ENCODE data around the gene HDAC4.

DNA sequence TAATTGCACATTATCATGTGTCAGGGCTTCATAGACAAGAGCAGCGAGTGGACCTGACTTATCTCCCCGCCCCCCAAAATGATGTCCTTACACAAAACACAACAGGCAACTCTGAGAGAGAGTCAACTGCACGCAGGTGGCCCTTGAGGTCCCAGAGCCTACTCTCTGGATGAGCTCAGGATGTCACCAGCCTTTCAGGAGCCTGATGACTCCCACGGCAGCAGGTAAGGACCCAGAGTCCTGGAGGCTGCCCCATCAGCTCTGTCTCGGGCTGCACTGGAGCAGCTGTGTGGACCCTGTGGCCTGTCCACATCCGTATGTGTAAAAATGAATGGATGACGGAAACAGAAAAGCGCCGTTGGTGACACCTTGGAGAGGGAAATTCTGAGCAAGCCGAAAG lies 130.9 kb downstream of the HDAC4 start:
- TF ChIP-seq, protein P1, sequence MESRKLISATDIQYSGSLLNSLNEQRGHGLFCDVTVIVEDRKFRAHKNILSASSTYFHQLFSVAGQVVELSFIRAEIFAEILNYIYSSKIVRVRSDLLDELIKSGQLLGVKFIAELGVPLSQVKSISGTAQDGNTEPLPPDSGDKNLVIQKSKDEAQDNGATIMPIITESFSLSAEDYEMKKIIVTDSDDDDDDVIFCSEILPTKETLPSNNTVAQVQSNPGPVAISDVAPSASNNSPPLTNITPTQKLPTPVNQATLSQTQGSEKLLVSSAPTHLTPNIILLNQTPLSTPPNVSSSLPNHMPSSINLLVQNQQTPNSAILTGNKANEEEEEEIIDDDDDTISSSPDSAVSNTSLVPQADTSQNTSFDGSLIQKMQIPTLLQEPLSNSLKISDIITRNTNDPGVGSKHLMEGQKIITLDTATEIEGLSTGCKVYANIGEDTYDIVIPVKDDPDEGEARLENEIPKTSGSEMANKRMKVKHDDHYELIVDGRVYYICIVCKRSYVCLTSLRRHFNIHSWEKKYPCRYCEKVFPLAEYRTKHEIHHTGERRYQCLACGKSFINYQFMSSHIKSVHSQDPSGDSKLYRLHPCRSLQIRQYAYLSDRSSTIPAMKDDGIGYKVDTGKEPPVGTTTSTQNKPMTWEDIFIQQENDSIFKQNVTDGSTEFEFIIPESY (IDR thresholded peaks at IDR 0.05; ENCODE audit: extremely low read depth, insufficient replicate concordance, low read length): no peak
- no peak for TF ChIP-seq EZH2 (IDR thresholded peaks at IDR 0.05)
- TF ChIP-seq, protein P2, sequence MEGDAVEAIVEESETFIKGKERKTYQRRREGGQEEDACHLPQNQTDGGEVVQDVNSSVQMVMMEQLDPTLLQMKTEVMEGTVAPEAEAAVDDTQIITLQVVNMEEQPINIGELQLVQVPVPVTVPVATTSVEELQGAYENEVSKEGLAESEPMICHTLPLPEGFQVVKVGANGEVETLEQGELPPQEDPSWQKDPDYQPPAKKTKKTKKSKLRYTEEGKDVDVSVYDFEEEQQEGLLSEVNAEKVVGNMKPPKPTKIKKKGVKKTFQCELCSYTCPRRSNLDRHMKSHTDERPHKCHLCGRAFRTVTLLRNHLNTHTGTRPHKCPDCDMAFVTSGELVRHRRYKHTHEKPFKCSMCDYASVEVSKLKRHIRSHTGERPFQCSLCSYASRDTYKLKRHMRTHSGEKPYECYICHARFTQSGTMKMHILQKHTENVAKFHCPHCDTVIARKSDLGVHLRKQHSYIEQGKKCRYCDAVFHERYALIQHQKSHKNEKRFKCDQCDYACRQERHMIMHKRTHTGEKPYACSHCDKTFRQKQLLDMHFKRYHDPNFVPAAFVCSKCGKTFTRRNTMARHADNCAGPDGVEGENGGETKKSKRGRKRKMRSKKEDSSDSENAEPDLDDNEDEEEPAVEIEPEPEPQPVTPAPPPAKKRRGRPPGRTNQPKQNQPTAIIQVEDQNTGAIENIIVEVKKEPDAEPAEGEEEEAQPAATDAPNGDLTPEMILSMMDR (IDR thresholded peaks at IDR 0.05 in 2 of 3, conservative IDR thresholded peaks at IDR 0.05 in 1 of 3; ENCODE audit: borderline replicate concordance in 1 of 3, insufficient read depth in 1 of 3, low read depth in 2 of 3, low read length in 2 of 3): no peak
